Measurements from ENCODE around the gene HIP1R. TPM values are rescaled to one million over a fixed set of nuclear protein-coding genes. Genes with fewer than 3 reads are reported as not detected.

HIP1R gene
- total and polyA plus RNA-seq, 2 of the 8 experiments (the other 6 are each of a cell fraction or from before 2014, with no cell fraction given): 11.2 to 14.5 TPM

DNA sequence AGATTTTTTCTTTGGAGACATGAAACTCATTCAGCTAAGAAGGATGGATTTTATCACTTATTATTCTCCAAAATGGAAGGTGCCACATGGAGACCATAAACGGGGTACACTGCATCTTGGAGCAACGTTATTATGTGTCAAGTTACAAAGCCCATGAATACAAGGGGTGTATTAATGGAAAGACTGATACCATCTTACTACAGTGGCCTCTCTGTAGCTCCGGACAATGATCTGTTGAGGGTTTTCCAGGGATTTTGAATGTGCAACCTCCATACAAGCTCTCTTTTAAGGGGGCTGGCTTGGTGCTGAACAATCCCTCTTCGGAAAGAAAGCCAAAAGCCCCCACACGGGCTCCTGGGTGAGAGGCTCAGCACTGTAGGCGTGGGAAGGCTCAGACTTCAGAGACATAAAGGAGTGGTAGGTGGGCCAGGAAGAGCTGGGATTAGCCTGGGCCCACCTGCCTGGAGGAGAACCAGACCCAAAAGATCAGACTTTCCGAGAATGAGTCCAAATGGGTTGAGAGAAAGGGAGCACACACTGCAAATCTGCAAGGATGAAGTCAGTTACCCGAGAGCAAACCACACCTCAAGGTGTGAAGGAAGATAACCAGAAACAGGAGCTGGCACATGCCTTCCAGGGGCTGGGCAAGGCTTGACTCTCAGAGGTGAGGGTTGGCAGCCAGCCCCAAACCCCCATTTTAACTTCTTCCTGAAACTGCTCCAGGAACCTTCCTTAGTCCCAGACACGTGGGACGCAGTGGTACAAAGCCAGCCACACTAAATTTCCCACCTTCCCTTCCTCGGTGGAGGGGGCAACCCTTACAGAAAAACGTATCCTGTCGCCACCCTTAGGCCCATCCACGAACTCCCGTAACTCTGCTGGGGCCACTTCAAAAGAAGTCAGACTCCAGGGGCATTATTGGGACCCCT lies 59.2 kb downstream of the HIP1R start (continued):
- TF ChIP-seq, protein P1, sequence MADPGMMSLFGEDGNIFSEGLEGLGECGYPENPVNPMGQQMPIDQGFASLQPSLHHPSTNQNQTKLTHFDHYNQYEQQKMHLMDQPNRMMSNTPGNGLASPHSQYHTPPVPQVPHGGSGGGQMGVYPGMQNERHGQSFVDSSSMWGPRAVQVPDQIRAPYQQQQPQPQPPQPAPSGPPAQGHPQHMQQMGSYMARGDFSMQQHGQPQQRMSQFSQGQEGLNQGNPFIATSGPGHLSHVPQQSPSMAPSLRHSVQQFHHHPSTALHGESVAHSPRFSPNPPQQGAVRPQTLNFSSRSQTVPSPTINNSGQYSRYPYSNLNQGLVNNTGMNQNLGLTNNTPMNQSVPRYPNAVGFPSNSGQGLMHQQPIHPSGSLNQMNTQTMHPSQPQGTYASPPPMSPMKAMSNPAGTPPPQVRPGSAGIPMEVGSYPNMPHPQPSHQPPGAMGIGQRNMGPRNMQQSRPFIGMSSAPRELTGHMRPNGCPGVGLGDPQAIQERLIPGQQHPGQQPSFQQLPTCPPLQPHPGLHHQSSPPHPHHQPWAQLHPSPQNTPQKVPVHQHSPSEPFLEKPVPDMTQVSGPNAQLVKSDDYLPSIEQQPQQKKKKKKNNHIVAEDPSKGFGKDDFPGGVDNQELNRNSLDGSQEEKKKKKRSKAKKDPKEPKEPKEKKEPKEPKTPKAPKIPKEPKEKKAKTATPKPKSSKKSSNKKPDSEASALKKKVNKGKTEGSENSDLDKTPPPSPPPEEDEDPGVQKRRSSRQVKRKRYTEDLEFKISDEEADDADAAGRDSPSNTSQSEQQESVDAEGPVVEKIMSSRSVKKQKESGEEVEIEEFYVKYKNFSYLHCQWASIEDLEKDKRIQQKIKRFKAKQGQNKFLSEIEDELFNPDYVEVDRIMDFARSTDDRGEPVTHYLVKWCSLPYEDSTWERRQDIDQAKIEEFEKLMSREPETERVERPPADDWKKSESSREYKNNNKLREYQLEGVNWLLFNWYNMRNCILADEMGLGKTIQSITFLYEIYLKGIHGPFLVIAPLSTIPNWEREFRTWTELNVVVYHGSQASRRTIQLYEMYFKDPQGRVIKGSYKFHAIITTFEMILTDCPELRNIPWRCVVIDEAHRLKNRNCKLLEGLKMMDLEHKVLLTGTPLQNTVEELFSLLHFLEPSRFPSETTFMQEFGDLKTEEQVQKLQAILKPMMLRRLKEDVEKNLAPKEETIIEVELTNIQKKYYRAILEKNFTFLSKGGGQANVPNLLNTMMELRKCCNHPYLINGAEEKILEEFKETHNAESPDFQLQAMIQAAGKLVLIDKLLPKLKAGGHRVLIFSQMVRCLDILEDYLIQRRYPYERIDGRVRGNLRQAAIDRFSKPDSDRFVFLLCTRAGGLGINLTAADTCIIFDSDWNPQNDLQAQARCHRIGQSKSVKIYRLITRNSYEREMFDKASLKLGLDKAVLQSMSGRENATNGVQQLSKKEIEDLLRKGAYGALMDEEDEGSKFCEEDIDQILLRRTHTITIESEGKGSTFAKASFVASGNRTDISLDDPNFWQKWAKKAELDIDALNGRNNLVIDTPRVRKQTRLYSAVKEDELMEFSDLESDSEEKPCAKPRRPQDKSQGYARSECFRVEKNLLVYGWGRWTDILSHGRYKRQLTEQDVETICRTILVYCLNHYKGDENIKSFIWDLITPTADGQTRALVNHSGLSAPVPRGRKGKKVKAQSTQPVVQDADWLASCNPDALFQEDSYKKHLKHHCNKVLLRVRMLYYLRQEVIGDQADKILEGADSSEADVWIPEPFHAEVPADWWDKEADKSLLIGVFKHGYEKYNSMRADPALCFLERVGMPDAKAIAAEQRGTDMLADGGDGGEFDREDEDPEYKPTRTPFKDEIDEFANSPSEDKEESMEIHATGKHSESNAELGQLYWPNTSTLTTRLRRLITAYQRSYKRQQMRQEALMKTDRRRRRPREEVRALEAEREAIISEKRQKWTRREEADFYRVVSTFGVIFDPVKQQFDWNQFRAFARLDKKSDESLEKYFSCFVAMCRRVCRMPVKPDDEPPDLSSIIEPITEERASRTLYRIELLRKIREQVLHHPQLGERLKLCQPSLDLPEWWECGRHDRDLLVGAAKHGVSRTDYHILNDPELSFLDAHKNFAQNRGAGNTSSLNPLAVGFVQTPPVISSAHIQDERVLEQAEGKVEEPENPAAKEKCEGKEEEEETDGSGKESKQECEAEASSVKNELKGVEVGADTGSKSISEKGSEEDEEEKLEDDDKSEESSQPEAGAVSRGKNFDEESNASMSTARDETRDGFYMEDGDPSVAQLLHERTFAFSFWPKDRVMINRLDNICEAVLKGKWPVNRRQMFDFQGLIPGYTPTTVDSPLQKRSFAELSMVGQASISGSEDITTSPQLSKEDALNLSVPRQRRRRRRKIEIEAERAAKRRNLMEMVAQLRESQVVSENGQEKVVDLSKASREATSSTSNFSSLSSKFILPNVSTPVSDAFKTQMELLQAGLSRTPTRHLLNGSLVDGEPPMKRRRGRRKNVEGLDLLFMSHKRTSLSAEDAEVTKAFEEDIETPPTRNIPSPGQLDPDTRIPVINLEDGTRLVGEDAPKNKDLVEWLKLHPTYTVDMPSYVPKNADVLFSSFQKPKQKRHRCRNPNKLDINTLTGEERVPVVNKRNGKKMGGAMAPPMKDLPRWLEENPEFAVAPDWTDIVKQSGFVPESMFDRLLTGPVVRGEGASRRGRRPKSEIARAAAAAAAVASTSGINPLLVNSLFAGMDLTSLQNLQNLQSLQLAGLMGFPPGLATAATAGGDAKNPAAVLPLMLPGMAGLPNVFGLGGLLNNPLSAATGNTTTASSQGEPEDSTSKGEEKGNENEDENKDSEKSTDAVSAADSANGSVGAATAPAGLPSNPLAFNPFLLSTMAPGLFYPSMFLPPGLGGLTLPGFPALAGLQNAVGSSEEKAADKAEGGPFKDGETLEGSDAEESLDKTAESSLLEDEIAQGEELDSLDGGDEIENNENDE (IDR thresholded peaks at IDR 0.05; ENCODE audit: insufficient replicate concordance, low read length): no peak
